Measurements from ENCODE around the gene INO80.
"Not testable (repeated sequence)": the region's sequence is repeated elsewhere in the genome, so short reads cannot be mapped to it uniquely, and the experiment has no call there.

The INO80 gene

DNA sequence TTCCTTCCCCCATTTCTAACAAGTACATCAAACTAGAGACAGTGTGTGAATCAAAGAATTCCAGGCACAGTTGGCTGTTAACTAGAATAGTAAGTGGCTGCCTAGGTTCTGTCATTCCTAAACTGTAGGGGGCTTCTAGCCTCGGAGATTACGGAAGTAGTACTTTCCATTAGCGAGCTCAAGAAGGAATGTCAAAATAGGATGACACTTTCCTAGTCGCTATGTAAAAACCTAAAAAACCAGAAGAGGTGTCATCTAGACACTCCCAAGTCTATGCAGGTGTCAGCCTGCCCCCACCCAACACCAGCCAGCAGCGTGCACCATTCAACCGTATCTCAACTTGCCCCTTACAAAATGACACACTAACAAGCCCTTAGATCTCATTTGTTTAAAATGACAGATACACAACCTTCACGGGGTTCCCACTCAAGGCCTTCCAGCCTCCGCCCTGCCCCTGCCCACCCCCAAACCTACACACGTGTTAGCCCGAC, 874 bp downstream of the INO80 start:
- FAIRE-seq, result no peak

- no peak for FAIRE-seq
These were observed 9.1 kb downstream of the INO80 start for GRCh38 chr15:41106947-41107346.

DNA sequence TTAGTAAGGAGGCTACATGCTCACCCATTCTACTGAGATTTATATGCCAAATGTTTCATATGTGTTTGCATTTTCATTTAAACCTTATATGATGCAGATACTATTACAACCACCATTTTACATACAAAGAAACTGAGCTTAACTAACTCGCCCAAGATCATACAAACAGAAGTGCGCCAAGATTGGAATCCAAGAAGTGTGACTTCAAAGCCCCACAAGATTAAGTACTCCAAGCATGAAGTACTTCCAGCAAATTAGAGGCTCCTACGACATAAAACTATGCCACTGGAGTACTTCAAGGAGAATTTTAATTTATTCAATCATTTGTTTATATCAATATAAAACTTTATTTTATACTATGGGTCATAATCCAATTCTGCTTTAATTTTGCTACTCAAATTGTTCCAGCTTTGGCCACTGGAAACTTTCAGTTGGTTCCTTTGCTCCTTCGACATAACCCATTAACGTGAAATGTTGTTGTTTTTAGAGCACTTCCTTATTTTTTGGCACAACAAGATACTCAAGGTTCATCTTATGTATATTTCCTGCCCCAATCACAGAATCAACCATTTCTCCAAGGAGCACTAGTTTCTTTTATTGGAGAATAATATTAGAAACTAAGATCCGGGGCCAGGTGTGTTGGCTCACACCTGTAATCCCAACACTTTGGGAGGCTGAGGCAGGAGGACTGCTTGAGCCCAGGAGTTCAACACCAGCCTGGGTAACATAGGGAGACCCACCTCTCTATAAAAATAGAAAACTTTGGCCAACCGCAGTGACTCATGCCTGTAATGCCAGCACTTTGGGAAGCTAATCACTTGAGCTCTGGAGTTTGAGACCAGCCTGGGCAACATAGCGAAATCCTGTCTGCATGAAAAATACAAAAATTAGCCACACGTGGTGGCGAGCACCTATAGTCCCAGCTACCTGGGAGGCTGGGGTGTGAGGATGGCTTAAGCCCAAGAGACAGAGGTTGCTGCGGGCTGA, 10.4 kb downstream of the INO80 start:
- no peak for FAIRE-seq

DNA sequence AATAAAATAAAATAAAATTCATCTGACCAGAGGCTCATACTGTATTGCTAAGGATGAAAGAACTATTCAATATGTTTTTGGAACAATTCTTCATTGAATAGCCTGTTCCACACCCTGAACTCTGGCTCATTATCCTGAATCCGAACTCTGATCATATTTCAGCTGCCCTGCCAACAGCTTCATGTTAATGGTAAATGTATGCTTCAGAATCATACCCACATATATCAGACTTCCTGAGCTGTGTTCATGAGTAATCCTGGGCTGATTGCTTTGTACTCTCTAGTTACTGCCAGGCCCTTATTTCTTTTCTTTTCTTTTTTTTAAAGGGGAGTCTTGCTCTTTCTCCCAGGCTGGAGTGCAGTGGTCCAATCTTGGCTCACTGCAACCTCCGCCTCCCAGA, 11.8 kb downstream of the INO80 start:
- no peak for FAIRE-seq

DNA sequence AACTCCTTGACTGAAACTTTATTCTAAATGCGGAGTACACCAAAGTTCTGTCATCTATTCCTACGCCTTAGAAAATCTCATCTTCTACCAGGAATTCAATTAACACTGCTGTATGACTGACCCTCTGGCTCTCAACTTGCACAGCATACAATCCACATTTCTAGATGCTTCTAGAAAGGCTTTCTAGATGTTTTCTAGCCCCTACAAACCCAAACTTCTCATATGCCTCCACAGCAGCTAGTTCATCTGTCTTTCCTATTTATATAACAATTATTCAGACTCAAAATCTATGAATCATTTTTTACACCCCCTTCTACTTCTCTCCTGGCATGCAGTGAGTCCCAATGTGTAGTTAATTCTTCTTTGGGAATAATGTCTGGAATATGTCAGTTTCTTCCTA, 13.2 kb downstream of the INO80 start:
- FAIRE-seq, result no peak

DNA sequence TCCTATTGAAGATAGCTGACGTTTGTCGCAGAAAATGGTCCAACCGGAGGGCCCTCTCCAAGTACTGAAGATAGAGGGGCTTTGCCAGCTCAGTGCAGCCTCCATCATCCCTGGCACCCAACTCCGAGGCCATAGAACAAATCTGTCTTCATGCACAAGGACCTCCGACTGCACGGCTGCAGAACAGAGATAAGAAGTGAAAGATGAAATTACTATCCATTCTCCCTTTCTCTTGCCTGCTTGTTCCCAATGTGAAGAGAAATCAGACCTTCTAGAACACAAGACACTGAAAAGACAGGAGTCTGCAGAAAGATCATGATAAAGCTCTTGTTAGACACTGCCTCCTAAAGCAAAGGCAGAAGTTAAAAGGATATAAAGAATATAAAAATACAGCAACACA, 19.9 kb downstream of the INO80 start:
- FAIRE-seq, result no peak

- no peak for FAIRE-seq
These were observed 31.1 kb downstream of the INO80 start for GRCh38 chr15:41085029-41085428.

DNA sequence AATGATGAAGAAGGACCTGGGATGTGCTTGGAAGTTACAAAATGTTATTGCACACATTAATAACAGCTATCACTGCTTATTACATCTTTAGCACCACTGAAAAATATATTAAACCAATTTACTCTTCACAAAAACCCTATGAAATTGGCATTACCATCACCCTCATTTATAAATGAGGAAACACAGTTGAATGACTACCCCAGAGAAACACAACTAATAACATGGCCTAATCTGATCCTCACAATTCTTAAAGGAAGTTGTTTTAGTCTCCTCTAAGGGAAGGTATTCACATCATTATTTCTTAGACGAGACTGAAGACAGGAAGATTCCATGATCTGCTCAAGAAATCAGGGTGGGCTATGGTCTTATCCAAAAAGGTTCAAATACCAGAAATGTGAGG, 35.9 kb downstream of the INO80 start:
- no peak for FAIRE-seq

- no peak for FAIRE-seq
These were observed 36.4 kb downstream of the INO80 start for GRCh38 chr15:41079717-41080116.

- FAIRE-seq, result not testable (repeated sequence)
These were observed 37.2 kb downstream of the INO80 start for GRCh38 chr15:41078879-41079278.

DNA sequence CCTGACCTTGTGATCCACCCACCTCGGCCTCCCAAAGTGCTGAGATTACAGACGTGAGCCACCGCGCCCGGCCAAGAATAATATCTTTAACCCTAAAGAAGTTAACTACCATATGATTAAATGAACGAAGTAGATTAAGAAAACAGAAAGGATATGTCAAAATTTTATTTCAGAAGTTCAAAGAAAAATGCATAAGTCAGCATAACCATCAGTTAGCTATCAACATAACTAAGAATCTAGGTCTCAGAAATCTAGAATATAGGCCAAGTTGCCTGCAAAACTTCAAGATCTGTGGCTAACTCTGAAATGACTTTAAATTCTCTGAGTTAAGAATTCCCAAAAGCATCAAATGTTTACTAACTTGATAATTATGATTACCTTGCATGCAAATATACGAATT, 38.0 kb downstream of the INO80 start:
- no peak for FAIRE-seq

GRCh38 chr15:41073028-41073427, 43.1 kb downstream of the INO80 start:
- FAIRE-seq, result no peak

GRCh38 chr15:41072013-41072412, 44.1 kb downstream of the INO80 start:
- peak; percentile 61 for FAIRE-seq

DNA sequence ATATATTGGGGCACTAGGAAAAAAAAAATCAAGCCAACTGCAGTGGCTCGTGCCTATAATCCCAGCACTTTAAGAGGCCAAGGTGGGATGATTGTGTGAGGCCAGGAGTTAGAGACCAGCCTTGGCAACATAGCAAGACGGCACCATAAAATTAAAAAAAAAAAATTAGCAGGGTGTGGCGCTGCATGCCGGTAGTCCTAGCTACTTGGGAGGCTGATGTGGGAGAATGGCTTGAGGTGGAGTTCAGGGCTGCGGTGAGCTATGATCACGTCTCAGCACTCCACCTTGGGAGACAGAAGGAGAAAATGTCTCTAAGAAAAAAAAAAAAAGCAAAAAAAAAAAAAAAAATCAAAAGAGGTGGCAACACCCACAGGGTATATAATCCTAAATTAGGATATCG, 49.6 kb downstream of the INO80 start:
- FAIRE-seq, result no peak

GRCh38 chr15:41061667-41062066, 54.4 kb downstream of the INO80 start:
- FAIRE-seq, result no peak

DNA sequence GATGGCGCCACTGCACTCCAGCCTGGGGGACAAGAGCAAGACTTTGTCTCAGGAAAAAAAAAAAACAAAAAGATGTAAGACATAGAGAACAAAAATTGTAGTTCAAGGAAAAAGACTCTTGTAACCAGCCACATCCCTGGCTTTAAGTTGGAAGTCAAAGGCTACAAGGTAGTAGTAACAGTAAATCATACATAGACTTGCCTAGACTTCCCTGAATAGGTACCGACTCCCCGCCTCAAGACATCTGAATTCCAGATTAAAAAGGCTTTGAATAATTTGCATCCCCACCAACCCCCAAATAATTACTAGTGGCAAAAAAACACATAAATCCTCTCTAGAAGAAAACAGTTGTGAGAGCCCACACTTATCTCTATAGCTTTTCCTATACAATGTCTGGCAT, 55.6 kb downstream of the INO80 start:
- FAIRE-seq, result no peak

GRCh38 chr15:41056810-41057209, 59.3 kb downstream of the INO80 start:
- FAIRE-seq, result no peak

- no peak for FAIRE-seq
These were observed 60.4 kb downstream of the INO80 start for GRCh38 chr15:41055706-41056105.

GRCh38 chr15:41051139-41051538, 64.9 kb downstream of the INO80 start:
- no peak for FAIRE-seq

GRCh38 chr15:41048852-41049251, 67.2 kb downstream of the INO80 start:
- no peak for FAIRE-seq

DNA sequence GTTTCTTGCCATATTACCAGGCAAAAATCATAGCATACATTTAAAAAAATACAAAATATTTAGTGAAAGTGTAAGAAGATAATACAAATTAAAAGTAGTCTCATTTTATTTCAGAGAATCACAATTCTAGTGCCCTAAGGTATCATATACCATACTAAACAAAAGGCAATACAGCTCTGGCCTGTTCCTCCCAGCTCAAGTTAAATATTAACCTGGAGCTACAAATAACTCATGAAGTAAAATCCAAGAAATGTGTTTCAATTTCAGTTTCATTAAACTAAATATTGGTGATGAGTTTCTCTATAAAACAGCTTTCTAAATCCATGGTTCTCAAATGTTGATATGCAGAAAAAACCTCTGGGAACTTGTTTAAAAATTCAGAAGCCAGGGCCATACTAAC, 67.7 kb downstream of the INO80 start:
- FAIRE-seq, result peak; percentile 57

GRCh38 chr15:41047474-41047873, 68.6 kb downstream of the INO80 start:
- no peak for FAIRE-seq

DNA sequence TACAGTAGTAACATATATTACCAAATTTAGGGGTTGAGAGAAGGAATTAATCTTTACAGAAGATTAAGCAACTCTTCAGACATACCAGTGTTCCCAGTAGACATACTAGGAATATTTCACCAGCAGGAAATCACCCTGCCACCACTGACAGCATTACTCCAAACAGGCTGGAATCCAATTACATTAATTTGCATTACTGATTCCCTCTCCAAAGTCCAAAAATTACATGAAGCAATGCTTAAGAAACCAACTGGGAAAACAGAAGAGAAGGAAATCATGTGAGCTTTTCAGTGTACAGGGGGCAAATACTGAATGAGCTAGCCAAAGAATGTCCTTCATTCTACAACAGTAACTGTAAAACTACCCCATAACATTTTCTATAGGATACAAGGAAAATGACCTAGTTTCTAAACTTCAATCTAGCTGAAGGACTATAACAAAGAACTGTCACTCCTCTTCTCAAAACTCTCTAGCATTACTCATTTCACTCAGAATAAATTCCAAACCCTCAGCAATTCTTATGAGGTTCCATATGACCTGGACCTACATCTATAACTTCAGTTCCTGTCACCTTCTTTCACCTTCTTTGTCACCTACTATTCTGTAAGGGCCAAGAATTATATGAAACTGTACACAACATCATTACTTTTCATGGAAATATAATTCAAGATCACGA, 72.7 kb downstream of the INO80 start:
- FAIRE-seq, result no peak

DNA sequence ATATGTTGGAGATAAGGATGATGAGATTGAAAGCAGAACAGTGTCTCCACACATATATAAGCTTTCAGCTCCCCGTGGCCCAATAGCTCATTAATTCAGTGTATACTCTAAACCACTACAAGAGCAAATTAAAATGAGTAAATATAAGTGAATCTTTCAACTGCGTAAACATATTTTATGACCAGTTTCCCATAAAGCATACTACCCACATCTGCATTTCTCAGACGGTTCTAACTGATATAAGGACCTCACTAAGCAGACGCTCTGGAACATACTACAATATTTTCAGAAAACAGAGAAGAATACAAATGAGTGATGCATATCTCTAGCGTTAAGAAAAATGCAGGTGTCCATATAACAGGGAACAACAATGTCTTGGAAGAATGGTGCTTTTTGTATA, 73.2 kb downstream of the INO80 start:
- no peak for FAIRE-seq
